ENCODE results near the gene FOXF1.

Gene FOXF1

GRCh38 chr16:86491640-86492023, 18.7 kb upstream of the FOXF1 start:
- in situ Hi-C loops (cut with HindIII; ENCODE audit: low sequenced_read_pairs): no loop called here
- no peak for DNase-seq (ENCODE audit: low read depth, low spot score)
- no peak for TF ChIP-seq CTCF (IDR thresholded peaks at IDR 0.05; ENCODE audit: low read depth, low read length)
- H3K4me3 ChIP-seq (ENCODE audit: low read depth, low read length): no peak overlapping the region

GRCh38 chr16:86492267-86492960, 17.9 kb upstream of the FOXF1 start:
- in situ Hi-C loops (cut with HindIII; ENCODE audit: low sequenced_read_pairs): no loop called here
- no peak for DNase-seq (ENCODE audit: low read depth, low spot score)
- TF ChIP-seq CTCF (IDR thresholded peaks at IDR 0.05; ENCODE audit: low read depth, low read length): no peak
- no peak overlapping the region for H3K4me3 ChIP-seq (ENCODE audit: low read depth, low read length)

GRCh38 chr16:86492961-86493629, 17.2 kb upstream of the FOXF1 start:
- TF ChIP-seq CTCF (IDR thresholded peaks at IDR 0.05; ENCODE audit: low read depth, low read length): no peak
- in situ Hi-C loops (cut with HindIII; ENCODE audit: low sequenced_read_pairs): no loop called here
- no peak overlapping the region for H3K4me3 ChIP-seq (ENCODE audit: low read depth, low read length)
- DNase-seq (ENCODE audit: low read depth, low spot score): no peak

- in situ Hi-C loops (cut with HindIII; ENCODE audit: low sequenced_read_pairs): no loop called here
- TF ChIP-seq CTCF (IDR thresholded peaks at IDR 0.05; ENCODE audit: low read depth, low read length): no peak
- H3K4me3 ChIP-seq (ENCODE audit: low read depth, low read length): no peak overlapping the region
- no peak for DNase-seq (ENCODE audit: low read depth, low spot score)
These were observed 16.2 kb upstream of the FOXF1 start for GRCh38 chr16:86494039-86494564.

- H3K4me3 ChIP-seq (ENCODE audit: low read depth, low read length): no peak overlapping the region
- no peak for TF ChIP-seq CTCF (IDR thresholded peaks at IDR 0.05; ENCODE audit: low read depth, low read length)
- no peak for DNase-seq (ENCODE audit: low read depth, low spot score)
- in situ Hi-C loops (cut with HindIII; ENCODE audit: low sequenced_read_pairs): no loop called here
These were observed 15.6 kb upstream of the FOXF1 start for GRCh38 chr16:86494565-86495356.

- no peak for TF ChIP-seq CTCF (IDR thresholded peaks at IDR 0.05; ENCODE audit: low read depth, low read length)
- DNase-seq (ENCODE audit: low read depth, low spot score): no peak
- in situ Hi-C loops (cut with HindIII; ENCODE audit: low sequenced_read_pairs): no loop called here
- no peak overlapping the region for H3K4me3 ChIP-seq (ENCODE audit: low read depth, low read length)
These were observed 15.0 kb upstream of the FOXF1 start for GRCh38 chr16:86495357-86495701.
